ENCODE measurements around the gene MAPK6. TPM values are rescaled to one million over a fixed set of nuclear protein-coding genes. Genes with fewer than 3 reads are reported as not detected.

MAPK6 gene
- total RNA-seq, 1 experiment from 2014 or later: 83.2 TPM

GRCh38 chr15:52107238-52107637 lies 88.2 kb downstream of the MAPK6 start (continued):
- TF ChIP-seq FOXP4 (CRISPR knock-in tag; IDR thresholded peaks at IDR 0.05) (no peak), IRF1 (CRISPR knock-in tag; IDR thresholded peaks at IDR 0.05) (no peak), ZNF423 (CRISPR knock-in tag; IDR thresholded peaks at IDR 0.05) (no peak), MAX (CRISPR knock-in tag; IDR thresholded peaks at IDR 0.05) (no peak), FOXP1 (CRISPR knock-in tag; IDR thresholded peaks at IDR 0.05; ENCODE audit: borderline replicate concordance) (no peak), CREB1 (CRISPR knock-in tag; IDR thresholded peaks at IDR 0.05) (no peak), EMX1 (CRISPR knock-in tag; IDR thresholded peaks at IDR 0.05) (no peak)

- no peak overlapping the region; the same call in 1 of the 2 replicates for H3K27ac Mint-ChIP-seq
- no peaks in the 10 kb centered on the region for H3K9me3 Mint-ChIP-seq
- no peak overlapping the region for H3K4me3 Mint-ChIP-seq
- no peaks in the 10 kb centered on the region for H3K36me3 Mint-ChIP-seq
- no peak for TF ChIP-seq NR3C1 (CRISPR knock-in tag; conservative IDR thresholded peaks at IDR 0.05; ENCODE audit: low read depth)
- no peak for TF ChIP-seq NR2C2 (CRISPR knock-in tag; IDR thresholded peaks at IDR 0.05)
- TF ChIP-seq JAZF1 (CRISPR knock-in tag; IDR thresholded peaks at IDR 0.05): no peak
- no peak for ATAC-seq
- CTCF ChIA-PET: interaction anchor here (5.3 kb wide), 1 partner anchor 30 kb away, joined by 32 read pairs; no protein-coding TSS in a partner anchor
- POLR2A ChIA-PET: interaction anchor here (0.6 kb wide), 1 partner anchor 978 kb away, joined by 5 read pairs; no protein-coding TSS in a partner anchor
- no peak for DNase-seq (ENCODE audit: low spot score)
- peaks cover 20% of the 10 kb centered on the region for H3K4me1 Mint-ChIP-seq
- H3K27me3 Mint-ChIP-seq (ENCODE audit: low read depth): peaks cover 51% of the 10 kb centered on the region
Measured at GRCh38 chr15:52109559-52110451, 90.8 kb downstream of the MAPK6 start.

GRCh38 chr15:52111517-52112202 lies 92.6 kb downstream of the MAPK6 start:
- Mint-ChIP-seq H3K4me1 (peaks cover 26% of the 10 kb centered on the region), H3K36me3 (no peaks in the 10 kb centered on the region), H3K4me3 (no peak overlapping the region), H3K9me3 (no peaks in the 10 kb centered on the region), H3K27ac (no peak overlapping the region), H3K27me3 (ENCODE audit: low read depth) (peaks cover 55% of the 10 kb centered on the region)
- ChIA-PET CTCF (interaction anchor here (0.5 to 5.3 kb wide), 13 partner anchors 9 to 335 kb away, joined by 3 to 32 read pairs (median 4); no protein-coding TSS in a partner anchor), POLR2A (no interaction called here)
- DNase-seq (ENCODE audit: low spot score): no peak
- ATAC-seq: peak; percentile 15
- TF ChIP-seq OVOL2 (CRISPR knock-in tag; IDR thresholded peaks at IDR 0.05; ENCODE audit: borderline replicate concordance) (no peak), ZBTB21 (CRISPR knock-in tag; IDR thresholded peaks at IDR 0.05; ENCODE audit: borderline replicate concordance) (no peak), E2F5 (CRISPR knock-in tag; IDR thresholded peaks at IDR 0.05) (no peak), ZNF512 (CRISPR knock-in tag; IDR thresholded peaks at IDR 0.05; ENCODE audit: borderline replicate concordance) (no peak), E2F1 (CRISPR knock-in tag; IDR thresholded peaks at IDR 0.05) (no peak), SMAD3 (CRISPR knock-in tag; IDR thresholded peaks at IDR 0.05; ENCODE audit: borderline replicate concordance) (no peak), ATF6 (CRISPR knock-in tag; IDR thresholded peaks at IDR 0.05) (no peak), FOXJ3 (CRISPR knock-in tag; IDR thresholded peaks at IDR 0.05; ENCODE audit: borderline replicate concordance) (no peak), RELA (CRISPR knock-in tag; IDR thresholded peaks at IDR 0.05; ENCODE audit: borderline replicate concordance) (no peak), ELF4 (CRISPR knock-in tag; IDR thresholded peaks at IDR 0.05; ENCODE audit: low read depth) (no peak), NR3C1 (CRISPR knock-in tag; conservative IDR thresholded peaks at IDR 0.05; ENCODE audit: low read depth) (no peak)

Data from WTC11 (cell line).